SK-N-SH (cell line): ENCODE data around the gene SLC16A11.

ENCODE experiments used
- CTCF ChIP-seq: fragments of 200-600 bp; sonication (generic); IDR thresholded peaks from 2 replicates; pipeline ENCODE4 v1.6.1; 2017; ENCODE audit warnings: antibody characterized with exemption, mild to moderate bottlenecking, moderate library complexity
- EP300 ChIP-seq, 2 experiments: IDR thresholded peaks; 2 replicates each; pipeline versions ENCODE4 v1.4.0 to v1.6.1; 2012; ENCODE audit warnings: borderline replicate concordance in 1 of 2, low read depth in 1 of 2, low read length in 1 of 2
- NRF1 ChIP-seq: IDR thresholded peaks from 2 replicates; pipeline ENCODE4 v1.6.1; 2012; ENCODE audit warnings: low read depth, mild to moderate bottlenecking, low read length
- TAF1 ChIP-seq: IDR thresholded peaks from 2 replicates; pipeline ENCODE4 v1.6.1; 2012; ENCODE audit warnings: low read depth, mild to moderate bottlenecking, low read length, moderate library complexity, borderline replicate concordance
- TF ChIP-seq, protein P1 (sequence below): fragments of 150-350 bp; IDR thresholded peaks from 2 replicates; pipeline ENCODE4 v1.6.1; 2016; ENCODE audit warnings: mild to moderate bottlenecking, low read depth, low read length

- no peak for TF ChIP-seq CTCF
- no peak for TF ChIP-seq NRF1
- TF ChIP-seq EP300 (IDR thresholded peaks at IDR 0.05; ENCODE audit: borderline replicate concordance in 1 of 2, low read depth in 1 of 2, low read length in 1 of 2) = no peak
- TF ChIP-seq, protein P1, sequence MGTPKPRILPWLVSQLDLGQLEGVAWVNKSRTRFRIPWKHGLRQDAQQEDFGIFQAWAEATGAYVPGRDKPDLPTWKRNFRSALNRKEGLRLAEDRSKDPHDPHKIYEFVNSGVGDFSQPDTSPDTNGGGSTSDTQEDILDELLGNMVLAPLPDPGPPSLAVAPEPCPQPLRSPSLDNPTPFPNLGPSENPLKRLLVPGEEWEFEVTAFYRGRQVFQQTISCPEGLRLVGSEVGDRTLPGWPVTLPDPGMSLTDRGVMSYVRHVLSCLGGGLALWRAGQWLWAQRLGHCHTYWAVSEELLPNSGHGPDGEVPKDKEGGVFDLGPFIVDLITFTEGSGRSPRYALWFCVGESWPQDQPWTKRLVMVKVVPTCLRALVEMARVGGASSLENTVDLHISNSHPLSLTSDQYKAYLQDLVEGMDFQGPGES = no peak
- TF ChIP-seq TAF1 = no peak
Observed at GRCh38 chr17:6997171-6997570, 46.7 kb downstream of the SLC16A11 start.
